Measurements from ENCODE around the gene UBE3A.

- TF ChIP-seq, protein P1, sequence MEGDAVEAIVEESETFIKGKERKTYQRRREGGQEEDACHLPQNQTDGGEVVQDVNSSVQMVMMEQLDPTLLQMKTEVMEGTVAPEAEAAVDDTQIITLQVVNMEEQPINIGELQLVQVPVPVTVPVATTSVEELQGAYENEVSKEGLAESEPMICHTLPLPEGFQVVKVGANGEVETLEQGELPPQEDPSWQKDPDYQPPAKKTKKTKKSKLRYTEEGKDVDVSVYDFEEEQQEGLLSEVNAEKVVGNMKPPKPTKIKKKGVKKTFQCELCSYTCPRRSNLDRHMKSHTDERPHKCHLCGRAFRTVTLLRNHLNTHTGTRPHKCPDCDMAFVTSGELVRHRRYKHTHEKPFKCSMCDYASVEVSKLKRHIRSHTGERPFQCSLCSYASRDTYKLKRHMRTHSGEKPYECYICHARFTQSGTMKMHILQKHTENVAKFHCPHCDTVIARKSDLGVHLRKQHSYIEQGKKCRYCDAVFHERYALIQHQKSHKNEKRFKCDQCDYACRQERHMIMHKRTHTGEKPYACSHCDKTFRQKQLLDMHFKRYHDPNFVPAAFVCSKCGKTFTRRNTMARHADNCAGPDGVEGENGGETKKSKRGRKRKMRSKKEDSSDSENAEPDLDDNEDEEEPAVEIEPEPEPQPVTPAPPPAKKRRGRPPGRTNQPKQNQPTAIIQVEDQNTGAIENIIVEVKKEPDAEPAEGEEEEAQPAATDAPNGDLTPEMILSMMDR (IDR thresholded peaks at IDR 0.05): no peak
- TF ChIP-seq POLR2A (IDR thresholded peaks at IDR 0.05): no peak
These were observed 113.6 kb downstream of the UBE3A start for GRCh38 chr15:25325187-25325586.

Measured in body of pancreas (tissue), 4 donors.